ENCODE measurements around the gene SUPT6H. TPM values are rescaled to one million over a fixed set of nuclear protein-coding genes. Genes with fewer than 3 reads are reported as not detected.

The SUPT6H gene
- total and polyA plus RNA-seq, 9 of the 15 experiments (the other 6 are each of a cell fraction or from before 2014, with no cell fraction given) = 1.7 to 77.7 (median 49.2) TPM

GRCh38 chr17:28750178-28751047, 88.4 kb downstream of the SUPT6H start (continued):
- TF ChIP-seq, protein P1, sequence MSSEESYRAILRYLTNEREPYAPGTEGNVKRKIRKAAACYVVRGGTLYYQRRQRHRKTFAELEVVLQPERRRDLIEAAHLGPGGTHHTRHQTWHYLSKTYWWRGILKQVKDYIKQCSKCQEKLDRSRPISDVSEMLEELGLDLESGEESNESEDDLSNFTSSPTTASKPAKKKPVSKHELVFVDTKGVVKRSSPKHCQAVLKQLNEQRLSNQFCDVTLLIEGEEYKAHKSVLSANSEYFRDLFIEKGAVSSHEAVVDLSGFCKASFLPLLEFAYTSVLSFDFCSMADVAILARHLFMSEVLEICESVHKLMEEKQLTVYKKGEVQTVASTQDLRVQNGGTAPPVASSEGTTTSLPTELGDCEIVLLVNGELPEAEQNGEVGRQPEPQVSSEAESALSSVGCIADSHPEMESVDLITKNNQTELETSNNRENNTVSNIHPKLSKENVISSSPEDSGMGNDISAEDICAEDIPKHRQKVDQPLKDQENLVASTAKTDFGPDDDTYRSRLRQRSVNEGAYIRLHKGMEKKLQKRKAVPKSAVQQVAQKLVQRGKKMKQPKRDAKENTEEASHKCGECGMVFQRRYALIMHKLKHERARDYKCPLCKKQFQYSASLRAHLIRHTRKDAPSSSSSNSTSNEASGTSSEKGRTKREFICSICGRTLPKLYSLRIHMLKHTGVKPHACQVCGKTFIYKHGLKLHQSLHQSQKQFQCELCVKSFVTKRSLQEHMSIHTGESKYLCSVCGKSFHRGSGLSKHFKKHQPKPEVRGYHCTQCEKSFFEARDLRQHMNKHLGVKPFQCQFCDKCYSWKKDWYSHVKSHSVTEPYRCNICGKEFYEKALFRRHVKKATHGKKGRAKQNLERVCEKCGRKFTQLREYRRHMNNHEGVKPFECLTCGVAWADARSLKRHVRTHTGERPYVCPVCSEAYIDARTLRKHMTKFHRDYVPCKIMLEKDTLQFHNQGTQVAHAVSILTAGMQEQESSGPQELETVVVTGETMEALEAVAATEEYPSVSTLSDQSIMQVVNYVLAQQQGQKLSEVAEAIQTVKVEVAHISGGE (CRISPR knock-in tag; IDR thresholded peaks at IDR 0.05) = 0 out of 6 replicates have a peak, but pooled peaks of 1 of the 3 experiments have one; percentile 21
- TF ChIP-seq ATF6 (CRISPR knock-in tag; IDR thresholded peaks at IDR 0.05) (0 out of 2 replicates have a peak, but pooled peaks have one; percentile 35), ZNF785 (CRISPR knock-in tag; IDR thresholded peaks at IDR 0.05) (no peak), PRPF4 (IDR thresholded peaks at IDR 0.05; ENCODE audit: insufficient read depth, low read depth, low read length, poor library complexity, severe bottlenecking) (no peak), IRF1 (CRISPR knock-in tag; IDR thresholded peaks at IDR 0.05; ENCODE audit: borderline replicate concordance) (no peak), RREB1 (CRISPR knock-in tag; IDR thresholded peaks at IDR 0.05) (no peak), FOS (IDR thresholded peaks at IDR 0.05; ENCODE audit: extremely low read depth, insufficient read length) (no peak), KLF10 (CRISPR knock-in tag; IDR thresholded peaks at IDR 0.05) (no peak), L3MBTL2 (IDR thresholded peaks at IDR 0.05) (peak; percentile 53), DACH1 (IDR thresholded peaks at IDR 0.05; ENCODE audit: partially characterized antibody) (peak; percentile 9), ILF3 (IDR thresholded peaks at IDR 0.05; ENCODE audit: borderline replicate concordance) (0 out of 2 replicates have a peak, but pooled peaks have one; percentile 16)
- TF ChIP-seq, protein P2, sequence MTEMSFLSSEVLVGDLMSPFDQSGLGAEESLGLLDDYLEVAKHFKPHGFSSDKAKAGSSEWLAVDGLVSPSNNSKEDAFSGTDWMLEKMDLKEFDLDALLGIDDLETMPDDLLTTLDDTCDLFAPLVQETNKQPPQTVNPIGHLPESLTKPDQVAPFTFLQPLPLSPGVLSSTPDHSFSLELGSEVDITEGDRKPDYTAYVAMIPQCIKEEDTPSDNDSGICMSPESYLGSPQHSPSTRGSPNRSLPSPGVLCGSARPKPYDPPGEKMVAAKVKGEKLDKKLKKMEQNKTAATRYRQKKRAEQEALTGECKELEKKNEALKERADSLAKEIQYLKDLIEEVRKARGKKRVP (CRISPR knock-in tag; IDR thresholded peaks at IDR 0.05) = no peak

All from K562 (cell line).